Astrocyte (in vitro differentiated cells and primary cell): Measurements from ENCODE around the gene SVBP.

Source experiments
- CTCF ChIP-seq: IDR thresholded peaks from 2 replicates; pipeline ENCODE4 v1.5.1; 2011; ENCODE audit warnings: low read depth, mild to moderate bottlenecking, inconsistent platforms, low read length, moderate library complexity; ENCODE audit not compliant: insufficient read depth
- EZH2 ChIP-seq: IDR thresholded peaks from 2 replicates; pipeline ENCODE4 v1.6.1; 2012; ENCODE audit warnings: mild to moderate bottlenecking, low read length, inconsistent platforms; ENCODE audit not compliant: insufficient read depth

GRCh38 chr1:42779725-42780124 is 37.5 kb downstream of the SVBP start:
- no peak for TF ChIP-seq CTCF
- TF ChIP-seq EZH2, result no peak
